Left ventricle myocardium superior (tissue), 1 donor: ENCODE results near the gene IGFL4. TPM values are rescaled to one million over a fixed set of nuclear protein-coding genes. Genes with fewer than 3 reads are reported as not detected.

Experiments
- ATAC-seq: fragments of 200-7000 bp; cut with Tn5 transposase; one replicate; pipeline ENCODE4 v1.9.1; 2020; ENCODE audit warnings: mild to moderate bottlenecking, moderate library complexity
- DNase-seq: peaks from one replicate; pipeline ENCODE4 v3.0.0-alpha.2; 2020
- intact Hi-C: fragments of 100-400 bp; cut with micrococcal nuclease; formaldehyde crosslinking; loops from one replicate; pipeline ENCODE4 v1.11.0; 2022
- total RNA-seq: library from RNA; stranded (reverse); fragmentation: NEBNext Ultra II Directional; extraction: Animal tissue kit (Norgen Biotek cat#: 25700); gene quantifications from one replicate; pipeline ENCODE4 v1.2.1, GENCODE V29; 2021
- donor health status: DM: no; HTN: yes; CAD: no; lungs with severe emphysema.

IGFL4 gene
- total RNA-seq, 1 donor from 2014 or later, result not detected

DNA sequence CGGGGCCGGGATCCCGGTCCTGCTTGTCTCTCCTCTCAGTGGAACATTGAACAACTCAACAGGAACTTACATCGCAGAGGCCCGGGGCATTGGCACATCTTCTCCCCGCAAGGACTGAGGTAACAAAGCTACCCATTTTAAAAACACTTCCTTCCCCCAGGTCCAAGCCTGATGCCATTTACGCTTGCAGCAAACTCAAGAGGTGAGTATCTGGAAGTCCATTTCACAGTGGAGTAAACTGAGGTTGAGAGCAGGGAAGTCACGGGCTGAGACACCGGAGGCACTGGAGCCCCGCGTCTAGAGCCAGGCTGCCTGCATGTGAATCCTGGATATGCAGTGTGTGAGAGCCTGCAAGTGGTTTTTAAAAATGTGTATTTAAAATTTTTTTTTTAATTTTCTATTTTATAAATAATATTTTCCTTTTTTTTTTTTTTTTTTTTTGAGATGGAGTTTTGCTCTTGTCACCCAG is 17.5 kb downstream of the IGFL4 start:
- intact Hi-C loops, result no loop called here
- DNase-seq, result no peak

DNA sequence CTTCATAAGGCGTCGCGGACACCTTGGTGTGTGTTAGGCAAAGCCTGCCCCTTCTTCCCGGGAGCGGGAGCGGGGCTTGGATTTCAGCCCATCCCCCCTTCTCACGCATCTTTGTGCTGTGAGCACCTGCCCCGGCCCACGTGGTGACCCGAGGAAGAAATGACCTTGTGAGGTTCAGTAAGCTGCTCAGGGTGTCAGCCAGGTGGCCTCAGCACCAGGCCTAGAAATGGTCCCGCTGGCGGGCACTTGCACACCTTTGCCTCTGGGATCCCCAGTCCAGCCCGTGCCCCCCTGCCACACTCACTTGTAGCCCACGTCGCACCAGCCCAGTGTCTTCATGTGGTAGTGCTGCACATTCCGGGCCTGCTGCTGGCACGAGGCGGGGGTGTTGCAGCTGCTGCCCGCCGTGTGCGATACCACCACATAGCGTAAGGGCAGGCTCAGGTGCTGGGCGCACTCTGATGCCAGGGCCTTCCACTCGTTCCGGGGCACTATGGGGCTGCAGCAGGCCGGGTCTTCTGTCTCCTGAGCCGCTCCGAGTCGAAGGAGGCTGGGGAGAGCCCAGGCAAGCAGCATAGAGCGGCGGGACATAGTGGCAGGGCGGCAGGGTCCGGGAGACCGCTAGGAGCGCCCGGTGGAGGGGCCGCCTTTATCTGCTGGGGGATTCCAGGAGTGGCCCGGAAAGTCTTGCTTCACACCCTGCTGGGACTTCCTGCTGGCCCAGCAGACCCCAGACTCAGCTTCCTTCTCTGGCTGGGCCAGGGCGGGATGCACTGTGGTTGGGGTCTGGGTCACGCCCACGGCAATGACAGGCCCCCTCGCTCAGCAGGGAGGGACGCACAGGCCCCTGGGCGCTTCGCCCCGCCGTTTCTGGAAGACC is 18.1 kb downstream of the IGFL4 start, which contains the start of gene PGLYRP1:
Gene PGLYRP1 (minus strand): TSS at position 623 of the 880 bp plus-strand sequence. CDS start 32 bp downstream, at position 591.
- intact Hi-C loops, result no loop called here
- ATAC-seq, result no peak
- no peak for DNase-seq

More for the DNA sequence above, 17.5 kb downstream of the IGFL4 start:
- no peak for ATAC-seq

- DNase-seq, result no peak
- intact Hi-C loops, result no loop called here
- ATAC-seq, result no peak
These were observed 18.8 kb downstream of the IGFL4 start for GRCh38 chr19:46022061-46022430.

- DNase-seq, result no peak
- no peak for ATAC-seq
- intact Hi-C loops, result no loop called here
These were observed 19.2 kb downstream of the IGFL4 start for GRCh38 chr19:46021531-46022041.

DNA sequence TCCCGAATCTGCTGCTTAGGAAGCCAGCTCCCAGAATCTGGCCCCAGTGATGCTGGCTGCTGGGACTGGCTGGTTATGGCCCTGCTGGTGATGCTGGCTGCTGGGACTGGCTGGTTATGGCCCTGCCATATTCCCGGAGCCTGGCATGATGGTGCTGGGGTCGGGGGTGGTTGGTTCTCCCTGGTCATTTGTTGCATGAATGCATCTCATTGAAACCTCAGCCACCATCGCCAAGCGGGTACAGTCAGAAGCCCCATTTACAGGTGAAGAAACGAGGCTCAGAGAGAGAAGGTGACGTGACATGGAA is 20.0 kb downstream of the IGFL4 start:
- ATAC-seq, result no peak
- no peak for DNase-seq
- intact Hi-C loops, result no loop called here

DNA sequence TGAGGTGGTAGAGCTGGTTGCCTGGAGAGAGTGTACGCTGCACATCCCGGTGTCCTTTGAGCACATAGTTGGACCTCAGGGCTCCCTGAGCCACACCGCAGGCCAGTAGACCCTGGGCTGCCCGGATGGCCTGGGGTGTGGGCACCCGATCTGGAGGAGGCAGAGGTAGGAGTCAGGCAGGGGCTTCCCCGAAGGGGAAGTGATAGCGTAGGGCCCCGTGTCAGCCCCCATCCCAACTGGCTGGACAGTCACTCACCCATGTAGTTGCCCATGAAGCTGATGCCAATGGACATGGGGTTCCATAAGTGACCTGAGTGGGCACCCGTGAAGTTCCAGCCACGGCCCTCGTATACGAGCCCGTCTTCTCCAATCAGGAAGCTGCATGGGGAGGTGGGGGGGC is 21.5 kb downstream of the IGFL4 start:
- no peak for DNase-seq
- intact Hi-C loops, result no loop called here
- ATAC-seq, result no peak

DNA sequence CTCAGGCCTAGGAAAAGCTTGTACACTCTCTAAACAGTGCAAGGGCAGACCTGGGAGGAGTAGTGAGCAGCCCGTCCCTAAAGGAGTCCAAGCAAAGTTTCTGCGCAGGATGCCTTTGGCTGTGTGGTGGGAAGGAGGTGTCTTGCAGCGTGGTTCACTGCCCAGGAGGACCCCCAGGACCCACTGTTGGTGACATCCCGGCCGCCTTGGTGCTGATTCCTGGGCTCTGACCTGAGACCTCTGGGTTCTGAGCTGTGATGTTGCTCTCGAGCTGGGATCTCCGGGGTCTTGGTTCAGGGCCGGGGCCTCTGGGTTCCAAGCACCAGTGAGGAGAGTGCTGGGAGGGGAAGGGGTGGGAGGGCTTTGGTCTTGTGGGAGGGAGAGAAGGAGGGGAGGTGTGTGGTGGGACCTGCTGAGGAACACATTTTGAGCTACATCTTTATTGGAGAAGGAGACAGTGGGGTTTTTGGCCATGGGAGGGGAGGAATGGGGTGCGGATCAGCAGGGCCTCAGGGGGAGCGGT is 22.0 kb downstream of the IGFL4 start:
- no peak for DNase-seq
- intact Hi-C loops, result no loop called here
- ATAC-seq, result no peak

DNA sequence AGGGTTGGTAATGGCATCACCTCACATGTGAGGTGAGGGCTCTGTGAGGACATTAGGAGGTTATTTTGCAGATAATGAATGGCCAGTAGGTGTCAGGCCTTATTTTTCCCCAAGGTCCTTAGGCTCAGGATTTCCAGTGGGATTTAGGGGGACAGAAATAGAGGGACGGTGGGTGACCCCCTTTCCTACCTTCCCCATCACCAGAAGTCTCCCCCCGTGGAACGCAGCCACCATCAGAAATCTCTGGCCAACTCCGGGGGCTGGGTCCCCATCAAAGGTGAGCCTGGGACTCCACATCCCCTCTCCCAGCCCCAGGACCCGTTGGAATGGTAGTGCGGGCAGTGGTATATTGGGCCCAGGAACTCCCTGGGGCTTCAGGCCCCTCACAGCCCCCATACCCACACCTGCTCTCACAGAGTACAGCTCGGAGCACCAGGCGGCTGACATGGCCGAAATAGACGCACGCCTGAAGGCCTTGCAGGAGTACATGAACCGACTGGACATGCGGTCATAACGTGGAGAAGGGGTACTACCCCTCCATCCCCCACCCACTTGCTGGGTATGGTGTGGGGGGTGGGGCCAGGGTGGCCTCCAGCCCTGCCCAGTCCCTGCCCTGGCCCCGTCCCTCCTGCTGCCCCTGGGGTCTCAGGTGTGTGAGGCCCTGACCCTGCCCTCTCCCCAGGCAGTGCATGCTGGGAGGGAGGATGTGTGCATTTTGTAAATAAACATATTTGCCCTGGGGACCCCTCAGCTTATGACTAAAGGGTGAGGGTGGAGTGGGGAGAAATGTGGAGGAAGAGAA is 22.7 kb downstream of the IGFL4 start:
- ATAC-seq, result no peak
- DNase-seq, result no peak
- intact Hi-C loops, result no loop called here

DNA sequence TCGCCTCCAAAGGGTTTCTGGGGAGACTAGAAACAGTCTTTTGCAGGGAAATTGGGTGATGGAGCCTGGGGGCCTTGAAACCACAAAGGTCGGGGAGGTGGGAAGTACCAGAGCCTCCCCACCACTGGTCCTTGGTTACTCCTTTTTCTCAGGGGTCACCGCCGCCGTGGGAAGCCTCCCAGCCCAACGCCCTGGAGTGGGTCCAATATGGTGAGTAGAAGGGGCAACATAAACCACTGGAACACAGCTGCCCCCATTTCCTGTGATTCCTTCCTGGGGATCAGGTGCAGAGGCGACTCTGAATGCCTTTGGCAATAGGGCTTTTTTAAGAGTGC is 23.7 kb downstream of the IGFL4 start:
- intact Hi-C loops, result no loop called here
- ATAC-seq (peak; percentile 2), DNase-seq (no peak)

DNA sequence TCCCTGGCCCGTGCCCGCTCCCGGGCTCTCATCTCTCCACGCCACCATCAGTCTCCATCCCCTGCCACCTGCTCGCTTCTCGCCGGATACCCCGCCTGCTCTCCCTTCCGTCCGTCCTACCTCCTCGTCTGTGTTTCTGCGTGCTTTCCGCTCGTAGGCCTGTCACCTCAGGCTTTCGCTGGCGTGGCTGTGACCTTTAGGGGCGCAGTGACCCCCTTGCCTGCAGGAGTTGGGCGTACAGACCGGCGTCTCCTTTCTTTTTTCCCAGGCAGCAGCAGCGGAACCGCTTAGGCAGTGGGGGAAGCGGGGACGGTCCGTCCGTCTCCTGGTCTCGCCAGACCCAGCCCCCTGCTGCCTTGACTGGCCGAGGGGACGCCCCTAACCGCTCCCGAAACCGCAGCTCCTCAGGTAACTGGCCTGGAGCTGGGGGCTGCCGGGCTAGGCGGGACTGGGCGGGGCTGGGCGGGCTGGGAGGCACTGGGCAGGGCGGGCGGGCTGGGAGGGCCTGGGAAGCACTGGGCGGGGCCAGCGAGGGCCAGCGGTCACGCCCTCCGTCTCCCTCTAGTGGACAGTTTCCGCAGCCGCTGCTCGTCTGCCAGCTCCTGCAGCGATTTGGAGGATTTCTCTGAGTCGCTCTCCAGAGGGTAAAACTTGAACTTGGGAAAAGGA is 24.2 kb downstream of the IGFL4 start:
- DNase-seq, result peak; percentile 89
- ATAC-seq, result peak; percentile 89
- intact Hi-C loops, result no loop called here

DNA sequence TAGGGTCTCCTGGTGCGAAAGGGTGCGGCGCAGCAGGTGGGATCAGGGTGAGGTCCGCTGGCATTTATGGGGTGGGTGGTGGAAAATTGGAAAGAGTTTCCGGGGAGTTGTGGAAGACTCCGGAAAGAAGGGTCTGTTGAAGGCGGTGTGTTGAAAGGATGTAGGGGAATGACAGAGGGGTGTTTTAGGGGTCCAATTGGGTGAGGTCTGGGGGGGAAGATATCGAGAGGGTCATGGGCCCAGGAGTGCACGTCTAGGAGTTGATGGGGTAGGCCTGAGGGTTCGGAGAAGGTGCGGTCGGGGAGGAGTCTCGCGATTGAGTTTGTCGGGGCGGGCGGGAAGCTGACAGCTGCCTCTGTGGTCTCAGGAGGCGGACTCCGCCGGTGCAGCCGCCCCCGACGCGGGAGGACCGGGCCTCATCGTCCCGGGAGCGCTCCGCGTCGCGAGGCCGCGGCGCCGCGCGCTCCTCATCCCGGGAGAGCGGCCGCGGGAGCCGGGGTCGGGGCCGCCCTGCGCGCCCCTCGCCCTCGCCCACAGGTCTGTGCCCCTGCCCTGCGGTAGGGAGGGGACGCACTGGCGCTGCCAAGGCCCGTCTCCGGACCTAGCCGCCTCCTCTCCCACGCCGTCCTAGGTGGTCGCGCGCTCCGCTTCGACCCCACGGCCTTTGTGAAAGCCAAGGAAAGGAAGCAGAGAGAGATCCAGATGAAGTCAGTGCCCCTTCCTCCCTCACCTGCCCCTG is 24.9 kb downstream of the IGFL4 start:
- DNase-seq (no peak), ATAC-seq (peak; percentile 32)
- intact Hi-C loops, result no loop called here

GRCh38 chr19:46014941-46015686 is 25.7 kb downstream of the IGFL4 start:
- intact Hi-C loops, result no loop called here
- ATAC-seq, result peak; percentile 63

DNA sequence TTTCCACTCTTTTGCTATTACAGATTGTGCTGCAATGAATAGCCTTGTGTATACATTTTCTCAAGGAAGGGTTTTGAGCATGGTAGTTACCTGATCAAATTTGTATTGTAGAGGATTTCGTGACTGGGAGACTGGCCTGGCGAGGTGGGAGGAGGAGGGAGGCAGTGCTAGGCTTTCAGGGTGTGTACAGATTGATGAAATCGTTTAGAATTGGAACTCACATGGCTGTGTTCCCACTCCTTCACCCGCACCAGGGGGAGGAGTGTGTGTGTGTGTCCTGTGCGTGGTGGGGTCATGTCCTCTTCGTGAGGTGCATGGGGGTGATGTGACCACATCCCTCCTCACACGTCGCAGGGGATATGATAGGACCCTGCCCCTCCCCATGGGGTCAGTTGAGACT is 26.3 kb downstream of the IGFL4 start:
- ATAC-seq, result no peak
- intact Hi-C loops, result no loop called here
- DNase-seq, result no peak

More at GRCh38 chr19:46014941-46015686, 25.7 kb downstream of the IGFL4 start:
- peak; percentile 68 for DNase-seq

- peak; percentile 77 for ATAC-seq
- intact Hi-C loops, result no loop called here
- peak; percentile 73 for DNase-seq
These were observed 31.0 kb downstream of the IGFL4 start for GRCh38 chr19:46009530-46010510.

- intact Hi-C loops, result no loop called here
- ATAC-seq, result no peak
- DNase-seq, result no peak
These were observed 34.4 kb downstream of the IGFL4 start for GRCh38 chr19:46006411-46006810.

- intact Hi-C loops, result no loop called here
- DNase-seq (no peak), ATAC-seq (no peak)
These were observed 38.0 kb downstream of the IGFL4 start for GRCh38 chr19:46002678-46003275.
